Measurements from ENCODE around the gene PTGDR2. TPM values are rescaled to one million over a fixed set of nuclear protein-coding genes. Genes with fewer than 3 reads are reported as not detected.

The PTGDR2 gene
- polyA plus RNA-seq, 10 donors = 0.63 to 2.1 (median 1.2) TPM

- no peak for DNase-seq
These were observed 18.9 kb upstream of the PTGDR2 start for GRCh38 chr11:60874421-60875365.

GRCh38 chr11:60873533-60873932 lies 17.8 kb upstream of the PTGDR2 start:
- DNase-seq = no peak

GRCh38 chr11:60872961-60873524 lies 17.3 kb upstream of the PTGDR2 start:
- peak in 1 of 3 donors; percentile 42 for DNase-seq

DNA sequence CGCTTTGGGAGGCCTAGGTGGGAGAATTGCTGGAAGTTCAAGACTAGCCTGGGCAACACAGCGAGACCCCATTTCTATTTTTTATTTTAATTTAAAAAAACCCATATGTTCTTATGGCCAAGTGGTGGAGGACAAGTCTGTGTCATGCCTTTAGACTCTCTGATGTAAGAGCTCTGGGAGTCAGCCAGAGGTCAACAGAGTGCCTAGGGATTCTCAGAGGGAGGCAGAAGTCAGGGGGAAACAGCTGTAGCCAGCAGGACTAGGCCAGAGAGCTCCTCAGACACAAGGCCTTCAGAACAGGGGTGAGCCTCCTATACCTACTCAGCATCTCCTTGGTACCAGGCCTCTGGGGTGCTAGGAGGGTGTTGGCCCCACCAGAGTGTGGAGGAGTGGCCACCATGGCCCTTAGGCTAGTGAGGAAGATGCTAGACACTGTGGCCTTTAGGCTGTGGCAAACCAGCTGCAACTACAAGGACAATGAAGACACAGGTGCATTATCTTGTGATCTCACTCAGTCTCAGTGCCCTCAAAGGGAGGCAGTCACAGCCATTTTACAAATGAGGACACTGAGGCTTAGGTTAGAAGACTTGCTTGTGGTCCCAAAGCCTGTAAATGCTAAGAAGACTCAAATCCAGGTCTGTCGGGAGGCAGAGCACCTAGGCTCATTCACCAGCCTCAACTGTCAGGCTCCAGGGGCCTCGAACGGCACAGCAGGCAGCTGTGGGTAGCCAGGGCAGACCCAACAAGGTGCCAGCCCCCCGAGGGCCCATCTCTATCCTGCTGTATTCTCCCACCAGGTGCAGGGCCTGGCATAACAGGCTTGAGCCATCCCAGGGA lies 16.6 kb upstream of the PTGDR2 start:
- DNase-seq = peak; percentile 58 to 83 (median 70)

DNA sequence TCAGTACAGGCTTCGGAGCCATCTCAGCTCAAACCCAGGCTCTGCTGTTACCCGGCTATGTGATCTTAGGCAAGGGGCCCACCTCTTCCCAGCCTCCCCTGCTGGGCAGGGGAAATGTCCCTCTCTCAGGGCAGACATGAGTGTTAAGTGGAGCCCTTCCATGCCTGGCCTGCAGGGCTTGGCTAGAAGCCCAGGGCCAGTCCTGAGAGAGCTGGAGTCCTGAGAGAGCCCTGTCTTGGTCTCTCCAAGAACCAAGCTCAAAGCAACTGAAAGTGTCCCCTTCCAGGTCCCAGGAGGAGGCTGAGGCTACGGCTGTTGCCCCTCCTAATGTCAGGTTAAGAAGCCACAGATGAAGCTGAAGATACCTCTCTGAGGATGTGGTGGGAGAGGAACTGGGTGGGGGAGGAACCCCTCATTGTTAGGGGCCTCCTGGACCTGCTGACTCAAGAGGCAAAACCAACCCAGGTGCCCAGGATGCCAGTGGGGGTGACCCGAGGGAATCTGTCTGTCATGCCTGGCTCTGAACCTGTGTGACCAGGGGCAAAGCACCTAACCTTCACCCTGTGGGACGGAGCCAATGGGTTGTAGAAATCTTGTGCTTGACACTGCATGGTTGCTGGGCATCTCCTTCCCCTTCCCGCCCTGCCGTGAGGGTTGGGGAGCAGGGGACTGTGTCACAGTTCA lies 15.8 kb upstream of the PTGDR2 start:
- DNase-seq = no peak

- DNase-seq = no peak
These were observed 15.1 kb upstream of the PTGDR2 start for GRCh38 chr11:60870733-60871377.

GRCh38 chr11:60870276-60870675 lies 14.5 kb upstream of the PTGDR2 start:
- no peak for DNase-seq

DNA sequence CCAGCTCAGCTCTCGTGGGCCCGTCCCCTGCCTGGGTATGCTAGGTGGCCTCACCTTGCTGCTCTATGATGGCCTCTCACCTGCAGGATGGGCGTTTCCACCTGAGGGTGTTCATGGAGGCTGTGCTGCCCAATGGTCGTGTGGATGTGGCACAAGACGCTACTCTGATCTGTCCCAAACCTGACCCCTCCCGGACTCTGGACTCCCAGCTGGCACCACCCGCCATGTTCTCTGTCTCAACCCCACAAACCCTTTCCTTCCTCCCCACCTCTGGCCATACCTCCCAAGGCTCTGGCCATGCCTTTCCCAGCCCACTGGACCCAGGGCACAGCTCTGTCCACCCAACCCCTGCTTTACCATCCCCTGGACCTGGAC lies 13.7 kb upstream of the PTGDR2 start:
- DNase-seq = no peak

DNA sequence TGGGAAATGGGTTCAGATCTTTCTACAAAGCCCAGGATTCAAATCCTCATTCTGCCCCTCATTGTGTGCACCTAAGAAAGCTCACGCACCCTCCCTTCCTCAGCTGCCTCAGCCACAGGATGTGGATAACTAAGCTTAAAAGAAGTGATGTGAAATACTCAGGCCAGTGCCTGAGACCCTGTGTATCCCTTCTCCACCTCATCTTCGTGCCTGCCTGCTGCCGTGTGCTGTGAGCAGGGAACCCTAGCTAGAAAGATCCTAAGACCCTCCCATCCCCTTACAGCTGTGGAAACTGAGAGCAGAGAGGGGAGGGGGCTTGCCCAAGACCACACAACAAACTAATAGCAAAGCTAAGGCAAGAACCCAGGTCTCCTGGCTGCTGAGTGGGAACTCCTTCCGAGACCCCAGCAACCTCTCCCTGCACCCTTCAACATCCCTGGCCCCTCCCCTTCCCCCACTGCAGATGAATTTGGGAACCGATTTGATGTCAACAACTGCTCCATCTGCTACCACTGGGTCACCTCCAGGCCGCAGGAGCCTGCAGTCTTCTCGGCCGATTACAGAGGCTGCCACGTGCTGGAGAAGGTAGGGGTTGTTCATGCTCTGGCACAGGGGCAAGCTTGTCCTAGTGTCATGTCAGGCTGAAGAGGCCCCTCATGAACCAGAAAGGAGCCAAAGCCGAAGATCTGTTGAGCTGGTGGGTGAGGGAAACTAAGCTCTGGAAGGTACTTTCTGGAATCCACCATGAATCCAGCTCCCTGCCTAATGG lies 13.1 kb upstream of the PTGDR2 start:
- DNase-seq = no peak

DNA sequence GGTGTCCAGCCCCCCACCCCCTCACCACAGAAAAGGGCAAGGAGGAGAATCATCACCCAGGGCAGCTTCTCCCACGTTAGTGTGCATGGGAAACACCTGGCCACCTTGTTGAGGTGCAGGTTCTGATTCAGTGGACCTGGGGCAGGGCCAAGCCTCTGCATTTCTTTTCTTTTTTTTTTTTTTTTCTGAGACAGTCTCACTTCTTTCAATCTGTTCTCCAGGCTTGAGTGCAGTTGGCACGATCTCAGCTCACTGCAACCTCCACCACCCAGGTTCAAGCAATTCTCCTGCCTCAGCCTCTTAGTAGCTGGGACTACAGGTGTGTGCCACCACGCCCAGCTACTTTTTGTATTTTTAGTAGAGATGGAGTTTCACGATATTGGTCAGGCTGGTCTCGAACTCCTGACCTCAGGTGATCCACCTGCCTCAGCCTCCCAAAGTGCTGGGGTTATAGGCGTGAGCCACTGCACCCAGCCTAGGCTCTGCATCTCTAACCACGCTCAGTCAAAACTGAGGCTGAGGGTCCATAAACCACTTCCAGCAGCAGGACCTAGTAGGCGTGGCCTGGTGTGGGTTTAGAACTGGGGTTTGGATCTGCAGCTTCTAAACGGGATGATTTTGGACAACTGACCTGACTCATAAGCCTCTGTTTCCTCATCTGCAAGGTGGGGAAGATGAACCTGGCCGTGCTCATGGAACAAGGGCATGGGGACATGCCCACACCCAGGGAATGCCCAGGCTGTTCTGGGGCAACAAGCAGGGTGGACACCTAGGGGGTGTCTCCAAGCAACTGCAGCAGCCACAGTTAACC lies 12.3 kb upstream of the PTGDR2 start:
- DNase-seq = no peak

DNA sequence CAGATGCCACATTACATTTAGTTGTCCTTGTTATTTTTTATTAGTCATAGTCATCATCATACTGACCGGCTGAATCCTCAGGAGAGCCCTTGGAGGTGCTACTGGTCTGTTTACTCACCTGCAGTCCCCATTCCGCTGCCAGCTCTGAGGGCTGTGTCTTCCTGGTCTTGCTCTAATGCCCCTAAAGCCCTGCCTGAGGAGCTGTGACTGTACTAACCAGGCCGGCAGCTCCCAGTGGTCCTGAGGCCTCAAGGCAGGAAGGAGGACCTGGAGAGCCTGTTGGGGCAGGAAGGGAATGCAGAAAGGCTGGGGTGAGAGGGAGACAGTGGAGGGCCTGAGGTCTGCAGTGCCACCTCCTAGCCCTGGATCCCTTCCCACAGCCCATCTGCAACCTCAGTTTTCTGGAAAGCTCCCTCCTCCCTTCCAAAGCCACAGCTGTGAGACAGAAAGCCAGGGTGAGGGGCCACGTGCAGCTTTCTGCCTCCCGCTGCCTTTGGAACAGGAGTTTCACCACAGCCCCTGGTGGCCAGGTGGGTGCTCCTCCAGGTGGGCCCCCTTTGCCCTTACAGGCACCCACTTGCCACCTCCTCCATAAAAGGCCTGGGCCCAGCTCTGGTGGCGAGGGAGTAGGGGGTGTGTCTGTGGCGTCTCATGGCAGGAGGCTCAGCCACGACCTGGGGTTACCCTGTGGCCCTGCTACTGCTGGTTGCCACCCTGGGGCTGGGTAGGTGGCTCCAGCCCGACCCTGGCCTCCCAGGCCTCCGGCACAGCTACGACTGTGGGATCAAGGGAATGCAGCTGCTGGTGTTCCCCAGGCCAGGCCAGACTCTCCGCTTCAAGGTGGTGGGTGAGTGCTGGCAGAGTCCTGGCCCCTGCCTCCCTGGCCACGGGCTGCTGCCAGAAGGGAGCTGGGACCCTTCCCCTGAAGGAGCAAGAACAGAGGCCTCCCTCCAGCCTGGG lies 11.4 kb upstream of the PTGDR2 start, which contains the start of gene ZP1:
Gene ZP1 (plus strand): TSS at position 632 of the 960 bp plus-strand sequence. CDS start 20 bp downstream, at position 652.
- no peak for DNase-seq

GRCh38 chr11:60864856-60865513 lies 9.2 kb upstream of the PTGDR2 start:
- DNase-seq = no peak

DNA sequence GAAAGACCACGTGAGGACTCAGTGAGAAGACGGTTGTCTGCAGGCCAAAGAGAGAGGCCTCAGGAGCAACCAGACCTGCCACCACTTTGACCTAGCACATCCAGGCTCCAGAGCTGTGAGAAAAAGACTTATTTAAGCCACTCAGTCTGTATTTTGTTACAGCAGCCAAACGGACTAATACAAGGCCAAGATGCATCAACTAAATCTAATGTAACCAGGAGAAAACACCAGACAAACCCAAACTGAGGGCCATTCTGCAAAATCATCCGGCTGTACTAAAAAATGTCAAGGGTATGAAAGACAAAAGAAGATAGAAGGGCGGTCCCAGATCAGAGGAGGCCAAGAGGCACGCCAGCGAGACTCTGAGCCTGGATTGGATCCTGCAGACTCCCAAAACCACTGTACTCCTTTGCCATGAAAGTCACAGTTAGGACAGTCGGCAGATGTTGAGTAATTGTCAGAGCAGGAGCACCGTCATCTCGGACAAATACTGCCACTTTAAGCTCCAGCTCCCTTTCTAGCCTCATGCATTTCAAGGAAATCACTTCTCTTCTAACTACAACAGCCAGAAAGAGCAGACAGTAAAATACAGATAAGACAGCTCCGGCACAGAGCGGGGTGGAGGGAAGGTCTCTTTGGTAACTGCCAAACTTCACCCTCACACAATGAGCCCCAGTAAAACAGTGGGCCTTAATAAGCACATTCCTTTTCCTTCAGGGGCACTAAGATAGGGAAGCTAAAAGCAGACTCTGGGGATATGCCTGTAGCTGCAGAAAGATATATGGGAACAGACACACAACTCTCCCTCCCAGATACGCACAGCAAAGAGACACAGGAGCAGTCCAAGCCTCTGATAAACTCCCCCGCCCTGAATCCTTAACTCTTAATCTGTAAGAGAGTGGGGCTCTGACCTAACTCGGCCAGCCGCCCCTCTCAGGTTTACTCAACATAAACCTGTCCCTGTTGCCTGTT lies 8.1 kb upstream of the PTGDR2 start:
- DNase-seq = no peak

DNA sequence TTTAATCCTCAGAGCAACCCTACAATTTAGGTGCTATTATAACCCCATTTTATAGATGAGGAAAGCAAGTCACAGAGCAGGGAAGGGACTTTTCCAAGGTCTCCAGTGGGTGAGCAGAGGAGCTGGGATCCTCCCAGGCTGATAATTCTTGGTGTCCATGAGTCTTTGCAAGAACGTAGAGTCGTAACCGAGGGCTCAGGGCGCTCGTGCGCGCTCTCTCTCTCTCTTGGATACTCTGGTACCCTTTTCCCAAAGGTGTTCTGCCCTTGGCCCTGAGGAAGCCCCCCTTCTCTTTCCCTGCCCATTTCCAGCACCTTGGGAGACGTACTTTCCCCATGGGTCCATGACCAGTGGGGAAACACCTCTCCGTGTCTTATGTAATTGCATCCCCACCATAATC lies 6.4 kb upstream of the PTGDR2 start:
- DNase-seq = no peak

DNA sequence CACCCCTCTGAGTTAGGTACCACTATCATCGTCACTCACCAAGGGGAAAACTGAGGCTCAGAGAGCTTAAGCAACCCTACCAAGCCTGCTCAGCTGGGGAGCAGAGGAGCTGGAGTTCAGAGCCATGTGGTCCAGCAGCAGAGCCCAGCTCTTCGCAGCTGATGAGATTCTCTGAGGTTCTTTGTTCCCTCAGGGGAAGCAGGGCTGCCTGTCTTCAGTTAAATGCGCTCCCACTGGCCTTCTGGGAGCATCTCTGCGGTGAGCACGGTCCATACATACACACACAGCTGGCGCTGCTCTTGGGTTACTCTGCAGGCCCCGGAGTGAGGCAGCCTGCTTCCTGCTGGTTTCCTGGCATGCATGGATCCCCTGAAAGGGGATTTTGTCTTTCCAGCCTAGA lies 5.2 kb upstream of the PTGDR2 start:
- DNase-seq = no peak

GRCh38 chr11:60859616-60860250 lies 4.0 kb upstream of the PTGDR2 start:
- DNase-seq = no peak

Data from muscle of back (tissue), 11 donors.